ENCODE results near the gene DOCK3. TPM values are rescaled to one million over a fixed set of nuclear protein-coding genes. Genes with fewer than 3 reads are reported as not detected.

The DOCK3 gene
- total RNA-seq, 3 donors from 2014 or later: 0.17 to 6.1 (median 0.20) TPM

GRCh38 chr3:51268132-51268531 is 593.4 kb downstream of the DOCK3 start:
- no peak for ATAC-seq
- Histone ChIP-seq H3K4me3 (no peak overlapping the region), H3K36me3 (ENCODE audit: low read depth) (no peaks in the 10 kb centered on the region), H3K9me3 (peaks cover 2% of the 10 kb centered on the region), H3K4me1 (ENCODE audit: low read depth) (no peaks in the 10 kb centered on the region)
- intact Hi-C loops (cut with DNase I, micrococcal nuclease): no loop called here
- no peak for DNase-seq
- TF ChIP-seq CTCF (IDR thresholded peaks at IDR 0.05): no peak

- TF ChIP-seq CTCF (IDR thresholded peaks at IDR 0.05): no peak
- intact Hi-C loops (cut with DNase I, micrococcal nuclease): no loop called here
- ATAC-seq (no peak), DNase-seq (no peak)
- Histone ChIP-seq H3K4me1 (ENCODE audit: low read depth) (no peaks in the 10 kb centered on the region), H3K9me3 (peaks cover 2% of the 10 kb centered on the region), H3K36me3 (ENCODE audit: low read depth) (no peaks in the 10 kb centered on the region), H3K4me3 (no peak overlapping the region)
Observed at GRCh38 chr3:51269466-51269865, 594.7 kb downstream of the DOCK3 start.

- no peak overlapping the region for H3K4me3 ChIP-seq
- peaks cover 2% of the 10 kb centered on the region for H3K9me3 ChIP-seq
- no peaks in the 10 kb centered on the region for H3K36me3 ChIP-seq (ENCODE audit: low read depth)
- intact Hi-C loops (cut with DNase I, micrococcal nuclease): no loop called here
- TF ChIP-seq CTCF (IDR thresholded peaks at IDR 0.05): no peak
- no peaks in the 10 kb centered on the region for H3K4me1 ChIP-seq (ENCODE audit: low read depth)
- DNase-seq (no peak), ATAC-seq (no peak)
Observed at GRCh38 chr3:51270559-51270958, 595.8 kb downstream of the DOCK3 start.

GRCh38 chr3:51271172-51271571 is 596.4 kb downstream of the DOCK3 start:
- ATAC-seq (no peak), DNase-seq (no peak)
- Histone ChIP-seq H3K9me3 (peaks cover 2% of the 10 kb centered on the region), H3K4me3 (no peak overlapping the region), H3K4me1 (ENCODE audit: low read depth) (no peaks in the 10 kb centered on the region), H3K36me3 (ENCODE audit: low read depth) (no peaks in the 10 kb centered on the region)
- no peak for TF ChIP-seq CTCF (IDR thresholded peaks at IDR 0.05)
- intact Hi-C loops (cut with DNase I, micrococcal nuclease): no loop called here

GRCh38 chr3:51274052-51274451 is 599.3 kb downstream of the DOCK3 start:
- Histone ChIP-seq H3K36me3 (ENCODE audit: low read depth) (no peaks in the 10 kb centered on the region), H3K4me3 (no peak overlapping the region), H3K4me1 (ENCODE audit: low read depth) (no peaks in the 10 kb centered on the region), H3K9me3 (no peaks in the 10 kb centered on the region)
- DNase-seq: no peak
- no peak for ATAC-seq
- TF ChIP-seq CTCF (IDR thresholded peaks at IDR 0.05): no peak
- intact Hi-C loops (cut with DNase I, micrococcal nuclease): no loop called here

GRCh38 chr3:51275111-51275805 is 600.5 kb downstream of the DOCK3 start:
- Histone ChIP-seq H3K4me1 (ENCODE audit: low read depth) (no peaks in the 10 kb centered on the region), H3K9me3 (no peaks in the 10 kb centered on the region), H3K4me3 (no peak overlapping the region), H3K36me3 (ENCODE audit: low read depth) (no peaks in the 10 kb centered on the region)
- DNase-seq (no peak), ATAC-seq (no peak)
- intact Hi-C loops (cut with DNase I, micrococcal nuclease): no loop called here
- no peak for TF ChIP-seq CTCF (IDR thresholded peaks at IDR 0.05)

Measured in mucosa of descending colon (tissue), 3 donors.